ENCODE data around the gene CCDC69.
A peak's percentile ranks its signal among the peaks of the same experiment; 100 is the strongest.

The CCDC69 gene

GRCh38 chr5:151223447-151224264 is at the start of gene CCDC69:
TSS of gene CCDC69 (minus strand) at chr5:151224092. CDS start at chr5:151223970, 122 bp downstream.
- Histone ChIP-seq H3K36me3 (ENCODE audit: low read length) (peaks cover 3% of the 10 kb centered on the region; the same call in 1 of the 2 replicates), H3K79me2 (ENCODE audit: insufficient read depth, low read length) (peaks cover 54% of the 10 kb centered on the region), H3K9me2 (replicated peaks; ENCODE audit: insufficient read depth, low read length) (no peaks in the 10 kb centered on the region), H3K9ac (ENCODE audit: low read length) (peak within 1 kb of the TSS; percentile 96), H4K20me1 (ENCODE audit: low read depth, low read length) (no peaks in the 10 kb centered on the region), H3K4me3 (ENCODE audit: insufficient read depth, low read length, poor library complexity, severe bottlenecking) (peak within 1 kb of the TSS; percentile 71), H3K9me3 (ENCODE audit: insufficient read depth, low read length) (no peaks in the 10 kb centered on the region), H2AFZ (ENCODE audit: low read depth, low read length, severe bottlenecking) (no peak within 1 kb of the TSS), H3F3A (ENCODE audit: insufficient read depth) (peaks cover 78% of the 10 kb centered on the region), H3K4me2 (ENCODE audit: low read depth, low read length, poor library complexity, severe bottlenecking) (peak within 1 kb of the TSS; percentile 96), H3K27me3 (ENCODE audit: low read length) (no peaks in the 10 kb centered on the region), H3K27ac (ENCODE audit: low read depth, low read length) (peak within 1 kb of the TSS; percentile 98)
- TF ChIP-seq CTCF (IDR thresholded peaks at IDR 0.05; ENCODE audit: insufficient read depth, low read length, poor library complexity, severe bottlenecking) = no peak
- no peak for TF ChIP-seq EZH2phosphoT487 (conservative IDR thresholded peaks at IDR 0.05; ENCODE audit: low read length)

GRCh38 chr5:151271336-151271735 is 47.4 kb upstream of the CCDC69 start:
- Histone ChIP-seq H3K9me2 (replicated peaks; ENCODE audit: insufficient read depth, low read length) (no peaks in the 10 kb centered on the region), H3K4me2 (ENCODE audit: low read depth, low read length, poor library complexity, severe bottlenecking) (no peak overlapping the region), H3K27ac (ENCODE audit: low read depth, low read length) (no peak overlapping the region), H3F3A (ENCODE audit: insufficient read depth) (peaks cover 34% of the 10 kb centered on the region), H3K36me3 (ENCODE audit: low read length) (peaks cover 22% of the 10 kb centered on the region), H3K4me3 (ENCODE audit: insufficient read depth, low read length, poor library complexity, severe bottlenecking) (no peak overlapping the region), H3K9ac (ENCODE audit: low read length) (no peak overlapping the region), H3K9me3 (ENCODE audit: insufficient read depth, low read length) (no peaks in the 10 kb centered on the region), H3K79me2 (ENCODE audit: insufficient read depth, low read length) (no peaks in the 10 kb centered on the region), H2AFZ (ENCODE audit: low read depth, low read length, severe bottlenecking) (no peak overlapping the region), H4K20me1 (ENCODE audit: low read depth, low read length) (no peaks in the 10 kb centered on the region), H3K27me3 (ENCODE audit: low read length) (no peaks in the 10 kb centered on the region)
- TF ChIP-seq EZH2phosphoT487 (conservative IDR thresholded peaks at IDR 0.05; ENCODE audit: low read length) (no peak), CTCF (IDR thresholded peaks at IDR 0.05; ENCODE audit: insufficient read depth, low read length, poor library complexity, severe bottlenecking) (no peak)

- H3K4me2 ChIP-seq (ENCODE audit: low read depth, low read length, poor library complexity, severe bottlenecking) = no peak overlapping the region
- H3K9me2 ChIP-seq (replicated peaks; ENCODE audit: insufficient read depth, low read length) = no peaks in the 10 kb centered on the region
- no peak overlapping the region for H2AFZ ChIP-seq (ENCODE audit: low read depth, low read length, severe bottlenecking)
- no peaks in the 10 kb centered on the region for H3K79me2 ChIP-seq (ENCODE audit: insufficient read depth, low read length)
- no peak overlapping the region for H3K9ac ChIP-seq (ENCODE audit: low read length)
- peaks cover 23% of the 10 kb centered on the region for H3K36me3 ChIP-seq (ENCODE audit: low read length)
- peaks cover 34% of the 10 kb centered on the region for H3F3A ChIP-seq (ENCODE audit: insufficient read depth)
- H3K9me3 ChIP-seq (ENCODE audit: insufficient read depth, low read length) = no peaks in the 10 kb centered on the region
- H3K27me3 ChIP-seq (ENCODE audit: low read length) = no peaks in the 10 kb centered on the region
- TF ChIP-seq EZH2phosphoT487 (conservative IDR thresholded peaks at IDR 0.05; ENCODE audit: low read length) = no peak
- no peak for TF ChIP-seq CTCF (IDR thresholded peaks at IDR 0.05; ENCODE audit: insufficient read depth, low read length, poor library complexity, severe bottlenecking)
- H4K20me1 ChIP-seq (ENCODE audit: low read depth, low read length) = no peaks in the 10 kb centered on the region
- no peak overlapping the region for H3K27ac ChIP-seq (ENCODE audit: low read depth, low read length)
- no peak overlapping the region for H3K4me3 ChIP-seq (ENCODE audit: insufficient read depth, low read length, poor library complexity, severe bottlenecking)
Measured at GRCh38 chr5:151270599-151270998, 46.7 kb upstream of the CCDC69 start.
